GM10266 (cell line): ENCODE results near the gene DNAJC11.
"Not testable (repeated sequence)": the region's sequence is repeated elsewhere in the genome, so short reads cannot be mapped to it uniquely, and the experiment has no call there.

Experiments used
- DNase-seq: peaks from one replicate; pipeline ENCODE4 v3.0.0; 2012; ENCODE audit errors: extremely low spot score
- TF ChIP-seq, protein P1 (sequence below): IDR thresholded peaks from 2 replicates; pipeline ENCODE4 v1.5.1; 2012; ENCODE audit warnings: mild to moderate bottlenecking, low read depth; ENCODE audit not compliant: control insufficient read depth, insufficient read depth; ENCODE audit errors: missing control alignments

The DNAJC11 gene

DNA sequence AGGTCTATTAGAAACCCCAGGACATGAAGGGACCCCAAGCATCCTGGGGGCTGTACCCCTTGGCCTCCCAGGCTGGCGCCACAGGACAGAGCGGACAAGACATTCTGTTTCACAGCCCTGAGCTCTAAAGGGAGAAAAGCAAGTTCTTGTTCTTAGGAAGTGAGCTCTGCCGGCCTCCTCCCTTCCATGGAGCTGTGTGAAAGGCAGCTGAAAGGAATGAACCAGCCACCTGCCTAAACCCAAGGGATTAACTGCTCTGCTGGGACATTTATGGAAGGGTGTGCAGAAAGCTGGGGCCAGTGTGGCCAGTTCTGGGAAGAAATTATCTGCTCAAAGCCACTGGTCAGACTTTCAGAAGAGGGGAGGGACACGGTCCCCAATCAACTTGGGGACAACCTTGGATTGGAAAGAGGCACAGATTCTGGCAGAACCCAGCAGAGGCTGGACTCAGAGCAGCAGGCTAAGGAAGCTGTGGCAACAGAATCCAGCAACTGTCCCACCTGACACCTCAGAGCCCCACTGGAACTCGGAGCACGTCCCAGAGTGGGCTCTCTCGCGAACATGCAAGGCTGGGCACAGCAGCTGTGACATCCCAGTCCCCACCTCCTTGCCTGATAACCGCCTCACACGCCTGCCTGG lies 101.1 kb downstream of the DNAJC11 start:
- TF ChIP-seq, protein P1, sequence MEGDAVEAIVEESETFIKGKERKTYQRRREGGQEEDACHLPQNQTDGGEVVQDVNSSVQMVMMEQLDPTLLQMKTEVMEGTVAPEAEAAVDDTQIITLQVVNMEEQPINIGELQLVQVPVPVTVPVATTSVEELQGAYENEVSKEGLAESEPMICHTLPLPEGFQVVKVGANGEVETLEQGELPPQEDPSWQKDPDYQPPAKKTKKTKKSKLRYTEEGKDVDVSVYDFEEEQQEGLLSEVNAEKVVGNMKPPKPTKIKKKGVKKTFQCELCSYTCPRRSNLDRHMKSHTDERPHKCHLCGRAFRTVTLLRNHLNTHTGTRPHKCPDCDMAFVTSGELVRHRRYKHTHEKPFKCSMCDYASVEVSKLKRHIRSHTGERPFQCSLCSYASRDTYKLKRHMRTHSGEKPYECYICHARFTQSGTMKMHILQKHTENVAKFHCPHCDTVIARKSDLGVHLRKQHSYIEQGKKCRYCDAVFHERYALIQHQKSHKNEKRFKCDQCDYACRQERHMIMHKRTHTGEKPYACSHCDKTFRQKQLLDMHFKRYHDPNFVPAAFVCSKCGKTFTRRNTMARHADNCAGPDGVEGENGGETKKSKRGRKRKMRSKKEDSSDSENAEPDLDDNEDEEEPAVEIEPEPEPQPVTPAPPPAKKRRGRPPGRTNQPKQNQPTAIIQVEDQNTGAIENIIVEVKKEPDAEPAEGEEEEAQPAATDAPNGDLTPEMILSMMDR = no peak
- no peak for DNase-seq

DNA sequence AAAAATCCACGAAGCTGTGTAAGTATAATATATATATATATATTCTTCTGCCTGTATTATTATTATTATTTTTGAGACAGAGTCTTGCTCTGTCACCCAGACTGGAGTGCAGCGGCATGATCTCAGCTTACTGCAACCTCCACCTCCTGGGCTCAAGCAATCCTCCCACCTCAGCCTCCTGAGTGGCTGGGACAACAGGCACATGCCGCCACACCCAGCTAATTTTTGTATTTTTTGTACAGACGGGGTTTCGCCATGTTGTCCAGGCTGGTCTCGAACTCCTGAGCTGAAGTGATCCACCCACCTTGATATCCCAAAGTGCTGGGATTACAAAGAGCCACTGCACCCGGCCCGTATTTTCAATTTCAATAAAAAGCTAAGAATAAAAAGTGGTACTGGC lies 101.6 kb downstream of the DNAJC11 start:
- not testable (repeated sequence) for DNase-seq

DNA sequence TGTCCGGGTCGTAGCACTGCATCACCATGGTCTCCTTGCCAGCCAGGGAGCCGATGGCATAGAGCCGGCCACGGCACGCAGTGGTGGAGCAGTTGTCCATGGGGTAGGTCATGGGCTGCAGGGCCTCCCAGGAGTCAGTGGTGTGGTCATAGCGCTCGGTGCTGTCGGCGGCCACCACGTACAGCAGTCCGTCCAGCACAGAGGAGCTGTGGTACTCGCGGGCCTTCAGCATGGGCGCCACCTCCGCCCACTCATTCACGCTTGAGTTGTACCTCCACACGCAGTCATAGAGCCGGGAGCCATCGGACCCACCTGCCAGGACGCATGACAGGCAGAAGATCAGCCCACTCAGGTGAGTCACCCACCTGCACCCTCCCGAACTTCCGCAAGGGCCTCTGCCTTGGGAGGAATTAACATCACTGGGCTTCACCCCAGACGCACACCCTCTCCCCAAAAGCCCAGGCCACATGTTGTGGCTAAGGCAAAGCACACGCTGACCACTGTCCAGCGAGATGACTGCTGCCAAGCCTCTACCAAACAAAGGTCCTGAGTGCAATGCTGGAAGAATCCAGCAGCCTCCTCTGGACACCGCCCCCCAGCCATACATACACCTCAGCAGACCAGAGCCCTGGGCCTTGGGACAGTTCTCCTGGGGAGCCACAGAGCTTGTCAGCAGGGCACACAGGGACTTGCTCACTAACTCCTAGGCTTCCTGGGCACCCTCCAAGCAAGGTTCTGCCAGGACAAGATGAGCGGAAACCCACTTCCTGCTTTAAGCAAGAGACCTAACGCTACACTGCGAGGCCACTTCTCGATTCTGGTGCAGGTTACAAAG lies 102.3 kb downstream of the DNAJC11 start:
- TF ChIP-seq, protein P1 = no peak
- DNase-seq = no peak

DNA sequence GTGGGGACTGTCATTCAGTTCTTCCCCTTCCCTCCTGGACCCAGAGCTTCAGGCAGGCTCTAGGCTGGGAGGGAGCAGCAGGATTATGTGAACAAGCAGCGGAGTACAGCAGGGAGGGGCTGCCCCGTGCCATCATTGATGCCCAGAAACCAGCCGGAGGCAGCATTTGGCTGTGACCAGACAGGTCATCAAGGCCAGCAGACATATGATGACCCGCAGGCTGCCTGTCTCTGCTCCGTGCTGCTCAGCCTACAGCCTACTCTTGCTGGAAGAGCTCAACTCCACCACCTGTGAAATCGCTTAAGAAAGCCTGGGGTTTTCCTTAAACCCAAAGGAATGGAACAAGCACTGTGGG lies 103.9 kb downstream of the DNAJC11 start:
- TF ChIP-seq, protein P1 = no peak
- no peak for DNase-seq

DNA sequence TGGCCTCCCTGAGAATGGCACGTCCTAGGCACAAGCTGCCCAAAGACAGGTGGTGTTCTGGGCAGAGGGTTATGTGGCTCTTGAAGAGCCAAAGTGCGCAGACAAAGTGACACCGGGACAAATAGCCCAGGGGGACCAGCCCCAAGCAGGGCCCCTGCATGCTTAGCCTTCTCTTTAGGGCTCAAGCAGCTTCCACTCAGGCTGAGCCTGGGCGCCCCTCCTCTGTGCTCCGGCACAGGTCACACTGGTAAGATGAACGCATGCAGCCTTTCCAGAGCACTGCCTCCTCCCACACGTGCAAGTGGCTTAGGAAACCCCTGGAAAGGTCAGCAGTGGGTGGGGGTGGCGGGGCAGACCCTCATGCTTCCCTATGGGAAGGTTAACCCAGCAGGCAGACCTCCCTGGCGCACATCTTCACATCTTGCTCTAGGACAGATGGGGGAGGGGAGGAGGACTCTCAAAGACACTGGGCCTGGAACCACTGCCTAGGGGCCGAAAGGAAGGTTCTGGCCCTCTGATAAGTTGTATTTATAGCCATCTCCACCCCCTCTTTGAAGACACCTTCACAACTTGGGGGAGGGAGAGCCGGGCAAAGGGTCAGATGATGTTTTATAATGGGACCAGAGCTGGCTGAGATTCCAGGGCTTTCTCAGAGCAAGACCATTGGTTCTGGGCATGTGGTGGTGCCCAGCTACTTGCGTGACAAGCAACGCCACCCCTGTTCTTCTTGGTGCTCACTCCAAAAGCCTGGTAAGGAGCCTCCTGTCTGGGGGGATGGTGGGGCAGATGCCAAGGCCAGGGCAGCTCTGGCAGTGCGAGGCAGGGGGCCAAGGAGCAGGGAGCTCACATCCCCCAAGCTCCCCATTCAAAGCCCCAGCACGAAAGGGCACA lies 104.5 kb downstream of the DNAJC11 start:
- TF ChIP-seq, protein P1 = no peak
- no peak for DNase-seq

DNA sequence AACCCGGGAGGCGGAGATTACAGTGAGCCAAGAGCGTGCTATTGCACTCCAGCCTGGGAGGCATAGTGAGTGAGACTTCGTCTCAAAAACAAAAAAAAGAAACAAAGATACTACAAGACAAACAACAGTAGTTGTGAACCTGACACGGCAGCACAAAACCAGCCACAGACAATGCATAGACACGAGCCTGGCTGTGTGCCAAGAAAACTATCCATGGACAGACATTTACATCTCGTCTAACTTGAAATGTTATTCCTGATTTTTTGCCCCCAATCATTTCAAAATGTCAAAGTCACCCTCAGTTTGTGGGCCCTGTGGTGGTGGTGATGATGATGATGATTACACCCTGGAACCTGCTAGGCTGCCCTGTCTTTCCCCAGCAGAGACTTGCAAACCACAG lies 105.3 kb downstream of the DNAJC11 start:
- DNase-seq = no peak
- TF ChIP-seq, protein P1 = no peak

DNA sequence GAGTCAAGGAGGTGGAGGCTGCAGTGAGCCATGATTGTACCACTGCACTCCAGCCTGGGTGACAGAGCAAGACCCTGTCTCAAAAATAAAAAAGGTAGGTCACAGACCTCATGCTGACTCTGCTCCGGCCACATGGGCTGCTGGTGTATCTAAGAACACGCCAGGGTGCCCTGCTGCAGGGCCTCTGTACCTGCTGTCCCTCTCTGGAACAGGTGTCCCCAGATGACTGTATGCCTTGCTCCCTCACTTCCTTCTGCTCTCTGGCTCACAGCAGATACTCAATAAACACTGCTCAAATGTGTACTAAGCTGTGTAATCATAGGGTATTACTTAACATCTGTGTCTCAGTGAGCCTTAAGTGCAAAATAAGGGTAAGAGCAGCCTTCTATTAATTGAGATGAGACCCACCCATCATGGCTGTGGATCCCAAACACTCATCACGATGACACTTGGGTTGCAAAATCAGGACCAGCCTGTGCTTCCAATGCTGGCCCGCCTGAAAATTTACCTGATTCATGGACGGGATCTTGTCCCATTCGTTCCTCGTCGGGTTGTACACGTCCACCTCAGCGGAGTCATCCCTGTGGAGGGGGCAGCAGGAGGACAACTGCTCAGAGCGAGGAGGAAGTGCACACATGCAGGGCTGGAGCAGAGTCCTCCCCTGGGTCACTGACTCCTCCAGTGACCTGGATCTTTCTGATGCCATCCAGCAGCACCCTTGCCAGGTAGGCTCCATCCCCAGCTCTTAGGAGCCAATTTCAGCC lies 106.5 kb downstream of the DNAJC11 start:
- TF ChIP-seq, protein P1 = no peak
- no peak for DNase-seq
